Gastrocnemius medialis (tissue), 4 donors: ENCODE data around the gene NEURL2.

Source experiments
- POLR2A ChIP-seq, 2 donors: fragments of 450-650 bp; IDR thresholded peaks; one replicate each; pipeline ENCODE4 v1.6.1; 2017; ENCODE audit warnings: antibody characterized with exemption in 2 of 2, mild to moderate bottlenecking in 2 of 2, moderate library complexity in 2 of 2
- TF ChIP-seq, protein P1 (sequence below), 5 experiments: fragments of 450-650 bp in 3 of 5; fragments of 200-600 bp in 2 of 5; sonication (generic) in 2 of 5; IDR thresholded peaks in 4 of 5; conservative IDR thresholded peaks in 1 of 5; 1 replicate in 4 of 5; 2 replicates in 1 of 5; pipeline ENCODE4 v1.5.1; 2016 to 2019; ENCODE audit warnings: antibody characterized with exemption in 5 of 5, mild to moderate bottlenecking in 3 of 5, moderate library complexity in 3 of 5

DNA sequence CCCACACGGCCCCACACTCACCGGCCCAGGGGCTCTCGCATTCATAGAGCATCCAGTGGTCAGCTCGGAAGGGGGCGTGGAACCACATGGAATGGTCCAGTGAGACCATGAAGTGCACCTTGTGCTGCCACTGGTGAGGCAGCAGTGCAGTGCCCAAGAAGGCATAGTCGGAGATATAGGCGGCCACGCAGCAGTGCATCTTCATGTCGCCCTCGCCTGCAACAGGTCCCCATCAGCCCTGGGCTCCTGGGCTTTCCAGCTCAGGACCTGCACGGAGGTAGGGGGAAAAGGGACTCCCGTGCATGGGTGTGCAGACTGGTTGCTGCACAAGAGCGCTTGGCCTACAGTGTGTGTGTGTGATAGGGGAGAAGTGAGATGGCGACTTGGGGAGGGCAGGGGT is 47.5 kb downstream of the NEURL2 start:
- TF ChIP-seq POLR2A (IDR thresholded peaks at IDR 0.05), result no peak
- TF ChIP-seq, protein P1, sequence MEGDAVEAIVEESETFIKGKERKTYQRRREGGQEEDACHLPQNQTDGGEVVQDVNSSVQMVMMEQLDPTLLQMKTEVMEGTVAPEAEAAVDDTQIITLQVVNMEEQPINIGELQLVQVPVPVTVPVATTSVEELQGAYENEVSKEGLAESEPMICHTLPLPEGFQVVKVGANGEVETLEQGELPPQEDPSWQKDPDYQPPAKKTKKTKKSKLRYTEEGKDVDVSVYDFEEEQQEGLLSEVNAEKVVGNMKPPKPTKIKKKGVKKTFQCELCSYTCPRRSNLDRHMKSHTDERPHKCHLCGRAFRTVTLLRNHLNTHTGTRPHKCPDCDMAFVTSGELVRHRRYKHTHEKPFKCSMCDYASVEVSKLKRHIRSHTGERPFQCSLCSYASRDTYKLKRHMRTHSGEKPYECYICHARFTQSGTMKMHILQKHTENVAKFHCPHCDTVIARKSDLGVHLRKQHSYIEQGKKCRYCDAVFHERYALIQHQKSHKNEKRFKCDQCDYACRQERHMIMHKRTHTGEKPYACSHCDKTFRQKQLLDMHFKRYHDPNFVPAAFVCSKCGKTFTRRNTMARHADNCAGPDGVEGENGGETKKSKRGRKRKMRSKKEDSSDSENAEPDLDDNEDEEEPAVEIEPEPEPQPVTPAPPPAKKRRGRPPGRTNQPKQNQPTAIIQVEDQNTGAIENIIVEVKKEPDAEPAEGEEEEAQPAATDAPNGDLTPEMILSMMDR (IDR thresholded peaks at IDR 0.05 in 4 of 5, conservative IDR thresholded peaks at IDR 0.05 in 1 of 5), result no peak
